ENCODE measurements around the gene DNAH7.

- TF ChIP-seq EZH2 (IDR thresholded peaks at IDR 0.05) (no peak), POLR2AphosphoS5 (IDR thresholded peaks at IDR 0.05; ENCODE audit: borderline replicate concordance, low read depth, low read length) (no peak)
Observed at GRCh38 chr2:195834836-195835235, 233.8 kb downstream of the DNAH7 start.
